A673 (cell line): ENCODE measurements around the gene KCNG3. TPM values are rescaled to one million over a fixed set of nuclear protein-coding genes. Genes with fewer than 3 reads are reported as not detected.

Experiments used
- BruUV-seq: library from RNA; stranded (reverse); fragments of 400-500 nt; replicated peaks from 2 replicates; lab custom pipeline; 2021; lab: Mats Ljungman, UMichigan
- CTCF ChIA-PET: fragments of 300-600 bp; sonication (Branson Sonifier 250); formaldehyde crosslinking; loops from one replicate; lab custom pipeline; 2022; ENCODE audit warnings: antibody characterized with exemption; lab: Charles Lee
- POLR2A ChIA-PET: fragments of 300-600 bp; sonication (Branson Sonifier 250); formaldehyde crosslinking; loops from one replicate; lab custom pipeline; 2022; ENCODE audit warnings: antibody characterized with exemption; ENCODE audit not compliant: low non-redundant PET; lab: Charles Lee
- DNase-seq: peaks from one replicate; pipeline ENCODE4 v3.0.0-alpha.2; 2015; ENCODE audit warnings: low spot score
- H3K27ac ChIP-seq: fragments of 200-600 bp; sonication (generic); 2 replicates; pipeline ENCODE4 v1.5.1; 2016; ENCODE audit warnings: mixed run types, low read depth, mild to moderate bottlenecking, mixed read lengths, antibody characterized with exemption, low read length; ENCODE audit not compliant: poor library complexity, severe bottlenecking
- H3K27me3 ChIP-seq: fragments of 200-600 bp; sonication (generic); replicated peaks from 2 replicates; pipeline ENCODE4 v1.6.1; 2017; ENCODE audit warnings: mixed run types, low read depth, mild to moderate bottlenecking, mixed read lengths, antibody characterized with exemption, low read length; ENCODE audit not compliant: insufficient read depth, poor library complexity
- H3K36me3 ChIP-seq: fragments of 200-600 bp; sonication (generic); 2 replicates; pipeline ENCODE4 v1.6.1; 2016; ENCODE audit warnings: mixed run types, mild to moderate bottlenecking, mixed read lengths, antibody characterized with exemption, low read length; ENCODE audit not compliant: insufficient read depth, poor library complexity, severe bottlenecking
- H3K4me1 ChIP-seq: fragments of 200-600 bp; sonication (generic); 2 replicates; pipeline ENCODE4 v1.6.1; 2017; ENCODE audit warnings: mixed run types, mild to moderate bottlenecking, mixed read lengths, antibody characterized with exemption, low read length; ENCODE audit not compliant: insufficient read depth, poor library complexity, severe bottlenecking
- H3K4me3 ChIP-seq: fragments of 200-600 bp; sonication (generic); 2 replicates; pipeline ENCODE4 v1.5.1; 2016; ENCODE audit warnings: low read depth, mixed run types, mild to moderate bottlenecking, mixed read lengths, low read length; ENCODE audit not compliant: poor library complexity, severe bottlenecking
- H3K9me3 ChIP-seq: fragments of 200-600 bp; sonication (generic); 2 replicates; pipeline ENCODE4 v1.6.1; 2016; ENCODE audit warnings: mixed run types, low read depth, mild to moderate bottlenecking, mixed read lengths, antibody characterized with exemption, low read length; ENCODE audit not compliant: poor library complexity, severe bottlenecking
- EZH2 ChIP-seq: fragments of 200-600 bp; sonication (generic); IDR thresholded peaks from 2 replicates; pipeline ENCODE4 v1.6.1; 2017; ENCODE audit warnings: borderline replicate concordance, low read depth, mild to moderate bottlenecking, mixed read lengths, antibody characterized with exemption, low read length; ENCODE audit not compliant: poor library complexity, severe bottlenecking
- intact Hi-C: fragments of 100-400 bp; cut with micrococcal nuclease; formaldehyde crosslinking; loops from one replicate; pipeline ENCODE4 v1.10.0; 2022; ENCODE audit not compliant: unreplicated experiment
- total RNA-seq: library from RNA; stranded (reverse); gene quantifications from 2 replicates; pipeline ENCODE4 v1.2.3, GENCODE V29; 2021
- TF ChIP-seq, protein P1 (sequence below): fragments of 300-800, 200-600 bp; sonication (generic); conservative IDR thresholded peaks from 2 replicates; pipeline ENCODE4 v1.5.1; 2017; ENCODE audit warnings: low read depth, mild to moderate bottlenecking, antibody characterized with exemption, low read length, moderate library complexity, mixed read lengths

KCNG3 gene
- total RNA-seq, 1 experiment from 2014 or later: 1.5 TPM

DNA sequence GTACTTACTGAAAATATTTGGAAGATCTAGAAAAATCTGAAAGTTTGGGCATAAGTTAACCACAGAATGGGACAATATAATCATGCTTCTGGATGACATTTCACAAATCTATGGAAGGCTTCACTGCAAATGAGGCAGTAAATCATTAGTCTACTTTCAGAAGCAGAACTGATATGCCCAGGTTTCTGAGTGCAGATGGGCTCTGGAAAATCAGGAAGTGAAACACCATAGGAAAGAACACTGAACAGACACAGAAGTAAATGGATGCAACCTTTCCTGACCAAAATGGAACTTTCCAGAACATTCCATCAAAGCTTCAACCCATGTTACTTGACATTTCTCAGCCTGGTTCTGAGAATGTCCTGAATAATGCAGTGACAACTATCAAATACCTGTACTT lies 55.1 kb downstream of the KCNG3 start:
- POLR2A ChIA-PET: no interaction called here
- BruUV-seq: no TSS peak

DNA sequence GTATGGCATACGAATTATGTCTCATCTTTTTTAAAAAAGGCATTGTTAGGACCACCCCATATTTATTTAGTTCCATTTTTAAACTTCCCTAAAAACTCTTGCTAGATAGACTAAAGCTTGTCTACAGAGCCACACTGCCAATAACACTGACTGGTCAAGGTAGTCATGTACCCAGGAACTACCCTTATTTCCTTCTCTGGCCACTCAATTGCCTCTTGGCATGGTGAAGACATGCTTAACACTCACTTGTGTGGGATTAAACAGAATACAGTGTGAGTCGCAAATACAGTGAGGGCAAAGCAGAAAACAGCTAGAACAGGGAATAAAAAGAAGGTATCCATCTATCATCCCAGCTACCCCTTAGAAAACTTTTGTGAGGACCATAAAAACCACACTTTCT lies 57.4 kb downstream of the KCNG3 start:
- no peak overlapping the region for H3K27ac ChIP-seq
- intact Hi-C loops: no loop called here
- H3K36me3 ChIP-seq: no peaks in the 10 kb centered on the region
- CTCF ChIA-PET: no interaction called here
- no peaks in the 10 kb centered on the region for H3K27me3 ChIP-seq
- no peak overlapping the region for H3K4me3 ChIP-seq
- POLR2A ChIA-PET: no interaction called here
- no peak for TF ChIP-seq EZH2
- TF ChIP-seq, protein P1, sequence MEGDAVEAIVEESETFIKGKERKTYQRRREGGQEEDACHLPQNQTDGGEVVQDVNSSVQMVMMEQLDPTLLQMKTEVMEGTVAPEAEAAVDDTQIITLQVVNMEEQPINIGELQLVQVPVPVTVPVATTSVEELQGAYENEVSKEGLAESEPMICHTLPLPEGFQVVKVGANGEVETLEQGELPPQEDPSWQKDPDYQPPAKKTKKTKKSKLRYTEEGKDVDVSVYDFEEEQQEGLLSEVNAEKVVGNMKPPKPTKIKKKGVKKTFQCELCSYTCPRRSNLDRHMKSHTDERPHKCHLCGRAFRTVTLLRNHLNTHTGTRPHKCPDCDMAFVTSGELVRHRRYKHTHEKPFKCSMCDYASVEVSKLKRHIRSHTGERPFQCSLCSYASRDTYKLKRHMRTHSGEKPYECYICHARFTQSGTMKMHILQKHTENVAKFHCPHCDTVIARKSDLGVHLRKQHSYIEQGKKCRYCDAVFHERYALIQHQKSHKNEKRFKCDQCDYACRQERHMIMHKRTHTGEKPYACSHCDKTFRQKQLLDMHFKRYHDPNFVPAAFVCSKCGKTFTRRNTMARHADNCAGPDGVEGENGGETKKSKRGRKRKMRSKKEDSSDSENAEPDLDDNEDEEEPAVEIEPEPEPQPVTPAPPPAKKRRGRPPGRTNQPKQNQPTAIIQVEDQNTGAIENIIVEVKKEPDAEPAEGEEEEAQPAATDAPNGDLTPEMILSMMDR: no peak
- no peaks in the 10 kb centered on the region for H3K4me1 ChIP-seq
- BruUV-seq: no TSS peak
- DNase-seq: no peak
- H3K9me3 ChIP-seq: no peaks in the 10 kb centered on the region

More for the DNA sequence above, 55.1 kb downstream of the KCNG3 start:
- H3K36me3 ChIP-seq: no peaks in the 10 kb centered on the region
- no peak overlapping the region for H3K4me3 ChIP-seq
- H3K4me1 ChIP-seq: no peaks in the 10 kb centered on the region
- no peaks in the 10 kb centered on the region for H3K9me3 ChIP-seq
- CTCF ChIA-PET: no interaction called here
- TF ChIP-seq EZH2: no peak
- TF ChIP-seq, protein P1: no peak
- intact Hi-C loops: no loop called here
- no peak for DNase-seq
- H3K27ac ChIP-seq: no peak overlapping the region
- no peaks in the 10 kb centered on the region for H3K27me3 ChIP-seq

DNA sequence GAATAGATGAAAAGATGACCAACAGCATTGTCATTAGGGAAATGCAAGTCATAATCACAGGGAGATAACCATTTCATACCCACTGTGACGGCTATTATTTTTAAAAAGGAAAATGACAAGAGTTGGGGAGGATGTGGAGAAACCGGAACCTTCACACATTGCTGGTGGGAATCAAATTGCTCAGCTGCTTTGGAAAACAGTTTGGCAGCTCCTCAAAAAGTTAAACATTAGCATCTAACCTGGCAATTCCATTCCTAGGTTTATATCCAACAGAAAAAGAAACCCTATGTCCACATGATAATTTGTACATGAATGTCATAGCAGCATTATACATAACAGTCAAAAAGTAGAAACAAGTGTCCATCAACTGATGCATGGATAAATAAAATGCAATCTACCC lies 58.2 kb downstream of the KCNG3 start:
- H3K9me3 ChIP-seq: no peaks in the 10 kb centered on the region
- intact Hi-C loops: no loop called here
- no TSS peak for BruUV-seq
- CTCF ChIA-PET: no interaction called here
- no peaks in the 10 kb centered on the region for H3K36me3 ChIP-seq
- no peak overlapping the region for H3K27ac ChIP-seq
- DNase-seq: no peak
- no peak for TF ChIP-seq EZH2
- TF ChIP-seq, protein P1: no peak
- POLR2A ChIA-PET: no interaction called here
- no peaks in the 10 kb centered on the region for H3K4me1 ChIP-seq
- no peak overlapping the region for H3K4me3 ChIP-seq
- H3K27me3 ChIP-seq: no peaks in the 10 kb centered on the region
